Endothelial cell of umbilical vein (primary cell): ENCODE results near the gene ITGB8. TPM values are rescaled to one million over a fixed set of nuclear protein-coding genes. Genes with fewer than 3 reads are reported as not detected.
"Not testable (repeated sequence)": the region's sequence is repeated elsewhere in the genome, so short reads cannot be mapped to it uniquely, and the experiment has no call there.

Experiments used
- BruUV-seq: library from RNA; stranded (reverse); fragments of 400-500 nt; replicated peaks from 2 replicates; lab custom pipeline; 2021; lab: Mats Ljungman, UMichigan
- CTCF ChIA-PET: fragments of 300-600, 350-600 bp; sonication (Branson Sonifier 250); formaldehyde crosslinking; loops from one replicate; lab custom pipeline; 2021; ENCODE audit warnings: antibody characterized with exemption, inconsistent platforms; lab: Charles Lee
- POLR2A ChIA-PET: fragments of 300-600, 350-600 bp; sonication (Branson Sonifier 250); formaldehyde crosslinking; loops from one replicate; lab custom pipeline; 2021; ENCODE audit warnings: antibody characterized with exemption, inconsistent platforms; lab: Charles Lee
- DNase-seq: peaks from one replicate; pipeline ENCODE4 v3.0.0-alpha.2; 2011; ENCODE audit warnings: low read depth, low spot score
- FAIRE-seq: peaks from 2 replicates; lab custom pipeline; 2011; peaks lifted over from hg19 to GRCh38; lab: Jason Lieb, UNC
- H2AFZ ChIP-seq: 2 replicates; pipeline ENCODE4 v1.6.0; 2012; ENCODE audit warnings: low read depth, low read length, control low read depth, inconsistent platforms
- H3K27ac ChIP-seq: 2 replicates; pipeline ENCODE4 v1.5.1; 2011; ENCODE audit warnings: low read depth, mild to moderate bottlenecking, control low read depth, low read length, moderate library complexity; ENCODE audit not compliant: insufficient read depth
- H3K27me3 ChIP-seq, 2 experiments: 2 replicates each; pipeline versions ENCODE4 v1.6.0 to v1.6.1; 2011; ENCODE audit warnings: low read length in 2 of 2, mixed read lengths in 1 of 2; ENCODE audit not compliant: control insufficient read depth in 2 of 2, insufficient read depth in 2 of 2
- H3K36me3 ChIP-seq, 2 experiments: 2 replicates in 1 of 2; 3 replicates in 1 of 2; pipeline ENCODE4 v1.5.1; 2011; ENCODE audit warnings: low read length in 2 of 2, mild to moderate bottlenecking in 1 of 2, moderate library complexity in 1 of 2; ENCODE audit not compliant: control insufficient read depth in 2 of 2, insufficient read depth in 2 of 2; ENCODE audit errors: extremely low read depth in 1 of 2
- H3K4me1 ChIP-seq: 3 replicates; pipeline ENCODE4 v1.5.1; 2011; ENCODE audit warnings: mild to moderate bottlenecking, low read length; ENCODE audit not compliant: control insufficient read depth, insufficient read depth; ENCODE audit errors: extremely low read depth
- H3K4me2 ChIP-seq: 2 replicates; pipeline ENCODE4 v1.6.1; 2011; ENCODE audit warnings: low read length, control low read depth, mixed read lengths; ENCODE audit not compliant: insufficient read depth
- H3K4me3 ChIP-seq, 3 experiments: fragments of 200-600 bp in 1 of 3; sonication (generic), shearing (Covaris generic) in 1 of 3; replicated peaks in 1 of 3; 2 replicates each; pipeline ENCODE4 v1.5.1; 2011 to 2016; ENCODE audit warnings: control low read depth in 3 of 3, low read length in 3 of 3, mild to moderate bottlenecking in 2 of 3, inconsistent platforms in 1 of 3, low read depth in 1 of 3, moderate library complexity in 1 of 3; ENCODE audit not compliant: insufficient read depth in 1 of 3
- H3K79me2 ChIP-seq: 2 replicates; pipeline ENCODE4 v1.6.0; 2012; ENCODE audit warnings: low read length, inconsistent platforms; ENCODE audit not compliant: control insufficient read depth, insufficient read depth
- H3K9ac ChIP-seq: replicated peaks from 2 replicates; pipeline ENCODE3; 2011; ENCODE audit warnings: low read length, control low read depth; ENCODE audit not compliant: insufficient read depth; ENCODE audit errors: extremely low read depth
- H3K9me1 ChIP-seq: replicated peaks from 3 replicates; pipeline ENCODE4 v1.6.0; 2011; ENCODE audit warnings: mild to moderate bottlenecking, low read length; ENCODE audit not compliant: control insufficient read depth, insufficient read depth; ENCODE audit errors: extremely low read depth
- H3K9me3 ChIP-seq: replicated peaks from 2 replicates; pipeline ENCODE4 v1.5.1; 2012; ENCODE audit warnings: low read length, inconsistent platforms; ENCODE audit not compliant: control insufficient read depth, insufficient read depth
- H4K20me1 ChIP-seq: replicated peaks from 2 replicates; pipeline ENCODE3; 2011; ENCODE audit warnings: mild to moderate bottlenecking, low read length; ENCODE audit not compliant: control insufficient read depth, insufficient read depth; ENCODE audit errors: extremely low read depth
- EZH2 ChIP-seq: IDR thresholded peaks from 2 replicates; pipeline ENCODE4 v1.6.1; 2012; ENCODE audit warnings: borderline replicate concordance, low read depth, mild to moderate bottlenecking, moderate library complexity, low read length, inconsistent platforms; ENCODE audit not compliant: severe bottlenecking
- FOS ChIP-seq: IDR thresholded peaks from 2 replicates; pipeline ENCODE4 v1.6.1; 2011; ENCODE audit warnings: mild to moderate bottlenecking, low read length, moderate library complexity, borderline replicate concordance; ENCODE audit not compliant: insufficient read depth
- GATA2 ChIP-seq: IDR thresholded peaks from 2 replicates; pipeline ENCODE4 v1.7.0; 2011; ENCODE audit warnings: low read depth, mild to moderate bottlenecking, moderate library complexity, mixed read lengths, low read length; ENCODE audit not compliant: insufficient read length, insufficient read depth
- JUN ChIP-seq: IDR thresholded peaks from 2 replicates; pipeline ENCODE4 v1.6.1; 2011; ENCODE audit warnings: borderline replicate concordance, low read depth; ENCODE audit not compliant: insufficient read length, insufficient read depth
- MYC ChIP-seq: IDR thresholded peaks from one replicate; pipeline ENCODE4 v1.6.1; 2011; ENCODE audit warnings: mild to moderate bottlenecking, low read depth, low read length
- POLR2A ChIP-seq: IDR thresholded peaks from 2 replicates; pipeline ENCODE4 v1.6.1; 2012; ENCODE audit warnings: low read depth, mild to moderate bottlenecking, control low read depth, low read length
- POLR2AphosphoS5 ChIP-seq: IDR thresholded peaks from 2 replicates; pipeline ENCODE4 v1.6.1; 2012; ENCODE audit warnings: low read depth, mild to moderate bottlenecking, control low read depth, low read length, moderate library complexity; ENCODE audit not compliant: insufficient read depth
- dilution Hi-C: fragments of 300-500 bp; cut with MboI; formaldehyde crosslinking; loops from one replicate; pipeline ENCODE4 v1.15.0; 2019; ENCODE audit warnings: low sequenced_read_pairs; ENCODE audit not compliant: extremely low pct_ligation_motif_present
- intact Hi-C: fragments of 100-400 bp; cut with micrococcal nuclease; formaldehyde crosslinking; loops from one replicate; pipeline ENCODE4 v1.10.0; 2022
- polyA plus RNA-seq, 4 experiments: library from polyadenylated mRNA; depleted of rRNA in 3 of 4; stranded (reverse) in 3 of 4; unstranded in 1 of 4; fragments of >200 nt; gene quantifications; 2 replicates each; pipeline versions ENCODE4 v1.2.1 to v1.2.3, GENCODE V29; 2011 to 2012; ENCODE audit warnings: missing spikeins in 1 of 4
- total RNA-seq: library from RNA; stranded (reverse); gene quantifications from 2 replicates; pipeline ENCODE4 v1.2.3, GENCODE V29; 2021
- TF ChIP-seq, protein P1 (sequence below): IDR thresholded peaks from 2 replicates; pipeline ENCODE4 v1.6.1; 2011; ENCODE audit not compliant: insufficient read depth, insufficient read length
- TF ChIP-seq, protein P2 (sequence below), 2 donors: IDR thresholded peaks; 1 replicate in 1 of 2; 2 replicates in 1 of 2; pipeline ENCODE4 v1.5.1; 2011; ENCODE audit warnings: low read length in 2 of 2, mild to moderate bottlenecking in 2 of 2, moderate library complexity in 2 of 2, control low read depth in 1 of 2, inconsistent platforms in 1 of 2, low read depth in 1 of 2; ENCODE audit not compliant: insufficient read depth in 1 of 2; ENCODE audit errors: extremely low read depth in 1 of 2

The ITGB8 gene
- total and polyA plus RNA-seq, 2 donors (not counting 3 experiments of a cell fraction or from before 2014, with no cell fraction given): 2.9 to 8.2 TPM

DNA sequence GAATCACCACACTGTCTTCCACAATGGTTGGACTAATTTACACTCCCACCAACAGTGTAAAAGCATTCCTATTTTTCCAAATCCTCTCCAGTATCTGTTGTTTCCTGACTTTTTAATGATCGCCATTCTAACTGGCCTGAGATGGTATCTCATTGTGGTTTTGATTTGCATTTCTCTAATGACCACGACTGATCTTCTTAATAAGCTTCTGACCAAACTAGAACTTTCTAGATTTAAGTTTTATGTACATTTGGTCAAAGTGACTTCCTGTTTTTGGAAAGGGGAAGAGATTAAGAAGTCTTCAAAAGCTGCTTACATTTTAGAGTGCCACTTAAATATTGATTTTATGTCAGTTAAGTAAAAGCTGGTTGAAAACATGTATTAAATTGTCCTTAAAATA lies 58.5 kb downstream of the ITGB8 start:
- H3K36me3 ChIP-seq, DNase-seq, H3K9me1 ChIP-seq, intact Hi-C loops, H3K9ac ChIP-seq, POLR2A ChIA-PET, H3K79me2 ChIP-seq, H3K27ac ChIP-seq, H3K4me2 ChIP-seq, dilution Hi-C loops, H3K9me3 ChIP-seq, H4K20me1 ChIP-seq, BruUV-seq, H3K4me3 ChIP-seq, H2AFZ ChIP-seq, FAIRE-seq, H3K27me3 ChIP-seq: not testable (repeated sequence)
- CTCF ChIA-PET: interaction anchor here (1.3 kb wide), 1 partner anchor 19 kb away, joined by 3 read pairs; no protein-coding TSS in a partner anchor
- peaks cover 14% of the 10 kb centered on the region for H3K4me1 ChIP-seq

DNA sequence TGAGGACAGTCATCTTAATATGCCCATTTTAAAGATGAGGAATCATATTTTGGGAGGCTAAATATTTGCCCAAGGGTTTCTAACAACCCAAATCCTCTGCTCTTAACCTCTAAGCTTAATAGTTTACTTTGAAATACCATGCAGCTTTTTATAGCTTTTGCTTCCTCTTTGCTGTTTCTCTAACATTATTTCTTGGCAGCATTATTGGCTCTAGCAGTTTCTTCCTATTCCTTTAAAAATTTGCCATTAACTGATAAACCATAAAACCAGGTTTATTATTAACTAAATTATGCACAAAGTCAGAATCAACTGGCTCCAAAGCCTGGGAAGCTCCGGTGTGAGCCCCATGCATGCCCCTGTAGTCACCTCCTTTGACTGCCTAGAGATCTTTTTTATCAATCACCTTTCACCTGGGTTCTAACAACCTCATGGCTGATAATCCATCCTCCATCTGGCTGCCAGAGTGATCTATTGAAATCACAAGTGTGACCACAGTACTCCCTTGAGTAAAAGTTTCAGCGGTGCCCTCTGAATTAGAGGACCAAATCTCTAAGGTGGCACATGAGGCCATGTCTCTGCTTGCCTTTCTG lies 62.4 kb downstream of the ITGB8 start:
- Histone ChIP-seq H3K4me2 (no peak overlapping the region), H3K9me3 (no peaks in the 10 kb centered on the region), H4K20me1 (no peaks in the 10 kb centered on the region), H3K9me1 (no peaks in the 10 kb centered on the region), H3K36me3 (peaks cover 0 to 4% of the 10 kb centered on the region in 2 experiments), H3K9ac (no peak overlapping the region), H2AFZ (no peak overlapping the region), H3K4me1 (no peaks in the 10 kb centered on the region), H3K4me3 (no peak overlapping the region), H3K27ac (no peak overlapping the region), H3K79me2 (no peaks in the 10 kb centered on the region), H3K27me3 (no peaks in the 10 kb centered on the region)
- intact Hi-C loops: no loop called here
- no peak for FAIRE-seq
- CTCF ChIA-PET: interaction anchor here (0.9 to 1.6 kb wide), 5 partner anchors 9 to 63 kb away, joined by 3 to 5 read pairs (median 4); no protein-coding TSS in a partner anchor
- POLR2A ChIA-PET: no interaction called here
- no TSS peak for BruUV-seq
- dilution Hi-C loops: no loop called here
- TF ChIP-seq GATA2: no peak
- no peak for TF ChIP-seq FOS
- TF ChIP-seq, protein P1, sequence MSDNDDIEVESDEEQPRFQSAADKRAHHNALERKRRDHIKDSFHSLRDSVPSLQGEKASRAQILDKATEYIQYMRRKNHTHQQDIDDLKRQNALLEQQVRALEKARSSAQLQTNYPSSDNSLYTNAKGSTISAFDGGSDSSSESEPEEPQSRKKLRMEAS: no peak
- no peak for TF ChIP-seq JUN
- TF ChIP-seq, protein P2, sequence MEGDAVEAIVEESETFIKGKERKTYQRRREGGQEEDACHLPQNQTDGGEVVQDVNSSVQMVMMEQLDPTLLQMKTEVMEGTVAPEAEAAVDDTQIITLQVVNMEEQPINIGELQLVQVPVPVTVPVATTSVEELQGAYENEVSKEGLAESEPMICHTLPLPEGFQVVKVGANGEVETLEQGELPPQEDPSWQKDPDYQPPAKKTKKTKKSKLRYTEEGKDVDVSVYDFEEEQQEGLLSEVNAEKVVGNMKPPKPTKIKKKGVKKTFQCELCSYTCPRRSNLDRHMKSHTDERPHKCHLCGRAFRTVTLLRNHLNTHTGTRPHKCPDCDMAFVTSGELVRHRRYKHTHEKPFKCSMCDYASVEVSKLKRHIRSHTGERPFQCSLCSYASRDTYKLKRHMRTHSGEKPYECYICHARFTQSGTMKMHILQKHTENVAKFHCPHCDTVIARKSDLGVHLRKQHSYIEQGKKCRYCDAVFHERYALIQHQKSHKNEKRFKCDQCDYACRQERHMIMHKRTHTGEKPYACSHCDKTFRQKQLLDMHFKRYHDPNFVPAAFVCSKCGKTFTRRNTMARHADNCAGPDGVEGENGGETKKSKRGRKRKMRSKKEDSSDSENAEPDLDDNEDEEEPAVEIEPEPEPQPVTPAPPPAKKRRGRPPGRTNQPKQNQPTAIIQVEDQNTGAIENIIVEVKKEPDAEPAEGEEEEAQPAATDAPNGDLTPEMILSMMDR (IDR thresholded peaks at IDR 0.05; ENCODE audit: extremely low read depth in 1 of 2, insufficient read depth in 1 of 2, low read depth in 1 of 2, low read length in 2 of 2): no peak
- no peak for TF ChIP-seq POLR2A
- no peak for TF ChIP-seq EZH2
- no peak for TF ChIP-seq MYC
- TF ChIP-seq POLR2AphosphoS5: no peak
- peak; percentile 16 for DNase-seq
